ENCODE results near the gene CRELD2.

Gene CRELD2

DNA sequence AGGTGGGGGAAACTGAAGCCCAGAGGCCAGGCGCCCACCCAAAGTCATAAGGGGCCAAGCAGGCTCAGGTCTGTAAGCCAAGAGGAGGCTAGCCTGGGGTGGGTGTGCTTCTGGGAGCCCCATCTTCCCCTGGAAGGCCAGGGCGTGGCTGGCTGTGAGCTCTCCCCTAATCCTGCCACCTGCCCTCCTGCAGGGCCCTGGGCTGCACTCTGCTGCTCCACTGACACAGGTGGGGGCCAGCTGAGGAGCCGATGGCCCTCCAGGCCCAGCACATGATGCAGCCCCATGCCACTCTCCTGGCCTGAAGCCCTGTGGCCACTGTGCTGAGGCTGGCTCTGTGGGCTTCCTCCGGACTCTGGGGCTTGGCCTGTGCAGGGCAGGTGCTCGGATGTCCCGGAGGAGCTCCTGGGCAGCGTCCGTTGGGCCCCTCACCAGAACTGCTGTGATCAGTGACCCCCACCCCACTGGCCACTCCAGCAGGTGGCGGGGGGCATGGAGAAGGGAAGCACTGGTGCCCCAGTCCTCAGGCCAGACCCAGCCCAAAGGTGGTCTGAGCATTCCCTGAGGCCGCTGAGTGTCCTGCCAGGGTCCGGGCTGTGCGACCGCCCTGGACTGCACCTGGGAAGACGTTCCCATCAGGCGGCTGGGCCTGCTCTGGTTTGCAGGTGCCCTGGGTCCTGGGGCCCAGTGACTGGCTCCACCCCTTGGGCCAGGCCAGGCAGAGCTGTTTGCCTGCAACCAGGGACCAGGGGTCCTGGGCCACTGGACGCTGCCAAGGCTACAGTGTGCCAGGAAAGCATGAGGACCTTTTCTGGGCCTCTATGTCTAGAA is 50.6 kb downstream of the CRELD2 start:
- DNase-seq (ENCODE audit: low read depth): no peak

DNA sequence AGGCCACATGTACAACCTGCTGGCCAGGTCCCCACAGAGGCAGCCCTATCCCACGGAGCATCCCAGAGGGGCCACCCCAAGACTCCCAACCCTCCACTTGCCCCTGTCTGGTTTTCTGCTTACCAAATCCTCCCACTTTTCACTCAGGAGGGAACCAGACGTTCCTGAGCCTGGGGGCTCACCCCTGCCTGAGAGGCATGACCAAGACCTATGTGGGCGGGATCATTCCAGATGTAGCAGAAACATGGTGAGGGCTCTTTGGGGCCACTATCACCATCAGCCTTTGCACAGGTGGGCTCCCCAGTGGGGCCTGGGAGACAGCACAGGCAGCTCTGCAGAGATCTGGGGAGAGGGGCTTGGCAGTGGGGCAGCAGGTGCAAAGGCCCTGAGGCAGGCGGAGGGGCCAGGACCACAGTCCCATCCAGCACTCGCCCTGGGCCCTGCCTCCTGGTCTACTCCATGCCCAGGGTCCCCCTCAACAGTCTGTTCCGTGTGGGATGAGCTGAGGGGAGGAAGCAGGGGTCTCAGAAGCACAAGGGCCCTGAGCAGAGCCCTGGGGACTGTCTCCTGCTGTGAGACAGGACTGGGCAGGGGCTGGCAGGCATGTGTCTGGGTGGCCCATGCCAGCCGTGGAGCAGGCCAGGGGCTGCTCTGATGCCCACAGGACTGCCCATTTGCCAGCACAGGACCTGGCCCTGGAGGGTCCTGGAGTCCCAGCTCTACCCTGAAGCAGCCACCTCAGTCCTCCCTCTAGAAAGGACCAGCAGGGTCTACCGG is 51.5 kb downstream of the CRELD2 start:
- DNase-seq (ENCODE audit: low read depth): no peak

DNA sequence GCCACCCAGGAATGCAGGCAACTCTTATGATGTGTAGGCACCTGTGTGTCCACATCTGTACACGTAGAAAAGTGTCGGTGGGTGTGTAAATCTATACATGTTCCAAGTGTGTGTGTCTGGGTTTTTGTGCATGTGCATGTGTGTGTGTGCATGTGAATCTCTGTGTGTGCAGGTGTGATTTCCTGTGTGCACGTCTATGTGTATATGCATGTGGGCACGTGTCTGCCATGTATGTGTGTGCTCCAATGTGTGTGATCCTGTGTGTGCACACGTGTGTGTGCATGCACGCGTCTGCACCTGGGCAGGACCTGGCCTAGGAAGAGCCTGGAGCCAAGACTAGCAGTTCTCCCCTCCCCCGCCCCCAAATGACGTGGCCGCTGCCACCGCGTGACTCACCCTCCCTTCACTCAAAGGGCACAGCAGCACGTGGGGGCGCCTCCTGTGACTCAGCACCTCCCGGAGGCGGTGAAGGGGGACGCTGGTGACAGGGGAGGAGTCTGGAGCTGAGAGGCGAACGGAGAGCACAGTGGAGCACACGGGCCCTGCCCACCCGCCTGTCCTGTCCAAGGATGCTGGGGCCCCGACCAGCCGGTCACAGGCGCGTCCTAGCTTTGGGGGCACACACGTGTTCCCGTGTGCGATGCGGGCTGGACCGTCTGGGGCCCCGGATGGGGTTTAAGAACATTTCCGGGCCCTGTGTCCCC is 52.2 kb downstream of the CRELD2 start:
- DNase-seq (ENCODE audit: low read depth): peak; percentile 70

DNA sequence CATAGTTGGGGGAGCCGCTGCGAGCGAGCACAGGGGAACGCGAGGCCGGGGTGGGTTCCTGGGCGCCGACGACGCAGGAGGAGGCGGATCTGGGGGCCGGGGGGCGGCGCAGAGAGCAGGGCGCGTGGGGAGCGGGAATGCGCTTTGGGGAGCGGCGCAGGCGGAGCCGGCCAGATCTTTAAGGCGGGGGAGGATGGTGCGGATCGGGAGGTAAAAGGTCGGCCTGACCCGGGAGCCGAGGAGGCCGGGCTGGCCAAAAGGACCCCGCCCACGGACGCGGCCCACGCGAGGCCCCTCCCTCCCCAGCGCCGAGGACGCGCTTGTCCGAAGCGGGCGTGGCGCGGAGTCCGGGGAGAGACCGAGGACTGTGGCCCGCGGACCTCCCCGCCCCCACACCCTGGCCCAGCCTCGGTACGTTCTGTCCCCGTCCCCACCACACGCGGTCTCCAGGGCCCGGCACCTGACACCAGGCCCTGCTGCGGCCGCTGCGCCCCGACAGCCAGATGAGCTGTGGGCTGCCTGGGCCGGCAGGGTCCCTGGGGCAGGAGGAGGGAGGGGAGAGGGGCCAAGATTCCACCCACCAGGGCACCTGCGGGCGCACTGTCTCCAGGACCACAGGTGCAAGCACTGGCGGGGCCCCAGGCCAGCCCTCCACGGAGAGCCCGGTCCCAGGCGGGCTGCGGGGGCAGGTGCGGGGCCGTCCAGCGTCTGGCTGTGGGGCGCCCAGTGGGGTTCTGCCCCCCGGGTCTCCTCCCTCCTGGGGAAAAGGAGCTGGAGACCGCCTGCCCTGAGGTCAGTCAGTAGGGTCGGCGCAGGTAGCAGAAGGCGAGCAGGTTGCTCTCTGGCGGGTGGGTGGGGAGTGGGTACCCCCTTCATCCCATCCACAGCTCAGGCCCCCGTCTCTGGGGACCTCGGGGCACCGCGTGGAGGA is 53.1 kb downstream of the CRELD2 start:
- no peak for DNase-seq (ENCODE audit: low read depth)

DNA sequence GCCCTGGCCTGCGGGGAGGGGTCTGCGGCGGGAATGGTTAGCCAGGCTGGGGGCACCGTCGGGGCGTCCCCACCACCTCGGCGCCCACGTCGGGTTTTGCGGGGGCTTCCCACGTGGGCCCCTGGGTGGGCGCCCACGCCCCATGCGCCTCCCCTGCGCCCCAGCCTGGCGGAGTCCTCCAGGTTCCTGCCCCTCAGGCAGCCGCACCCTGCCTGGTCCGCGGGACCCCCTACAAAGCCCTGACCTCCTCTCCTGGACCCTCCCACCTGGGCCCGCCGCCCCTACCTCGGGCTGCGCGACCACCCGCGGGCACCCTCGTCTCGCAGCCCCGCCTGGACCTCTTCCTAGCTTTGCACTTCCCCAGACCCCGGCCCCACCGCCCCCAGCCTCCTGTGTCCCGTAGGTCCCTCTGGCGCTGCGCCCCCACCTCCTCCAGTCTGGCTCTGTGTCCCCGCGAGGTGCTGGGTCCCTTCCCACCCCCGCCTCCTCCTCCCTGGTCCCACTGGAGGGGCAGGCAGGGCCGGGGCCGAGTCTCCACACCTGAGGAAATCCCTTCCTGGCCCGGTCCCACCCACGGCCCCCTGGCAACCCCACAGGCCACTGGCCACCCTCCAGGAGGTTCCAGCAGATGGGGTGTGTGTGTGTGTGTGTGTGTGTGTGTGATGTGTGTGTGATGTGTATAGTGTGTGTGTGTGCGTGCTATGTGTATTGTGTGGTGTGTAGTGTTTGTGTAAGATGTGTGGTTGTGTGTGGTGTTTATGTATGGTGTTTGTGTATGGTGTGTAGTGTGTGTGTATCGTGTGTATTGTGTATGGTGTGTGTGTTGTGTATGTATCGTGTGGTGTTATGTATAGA is 54.0 kb downstream of the CRELD2 start:
- no peak for DNase-seq (ENCODE audit: low read depth)

DNA sequence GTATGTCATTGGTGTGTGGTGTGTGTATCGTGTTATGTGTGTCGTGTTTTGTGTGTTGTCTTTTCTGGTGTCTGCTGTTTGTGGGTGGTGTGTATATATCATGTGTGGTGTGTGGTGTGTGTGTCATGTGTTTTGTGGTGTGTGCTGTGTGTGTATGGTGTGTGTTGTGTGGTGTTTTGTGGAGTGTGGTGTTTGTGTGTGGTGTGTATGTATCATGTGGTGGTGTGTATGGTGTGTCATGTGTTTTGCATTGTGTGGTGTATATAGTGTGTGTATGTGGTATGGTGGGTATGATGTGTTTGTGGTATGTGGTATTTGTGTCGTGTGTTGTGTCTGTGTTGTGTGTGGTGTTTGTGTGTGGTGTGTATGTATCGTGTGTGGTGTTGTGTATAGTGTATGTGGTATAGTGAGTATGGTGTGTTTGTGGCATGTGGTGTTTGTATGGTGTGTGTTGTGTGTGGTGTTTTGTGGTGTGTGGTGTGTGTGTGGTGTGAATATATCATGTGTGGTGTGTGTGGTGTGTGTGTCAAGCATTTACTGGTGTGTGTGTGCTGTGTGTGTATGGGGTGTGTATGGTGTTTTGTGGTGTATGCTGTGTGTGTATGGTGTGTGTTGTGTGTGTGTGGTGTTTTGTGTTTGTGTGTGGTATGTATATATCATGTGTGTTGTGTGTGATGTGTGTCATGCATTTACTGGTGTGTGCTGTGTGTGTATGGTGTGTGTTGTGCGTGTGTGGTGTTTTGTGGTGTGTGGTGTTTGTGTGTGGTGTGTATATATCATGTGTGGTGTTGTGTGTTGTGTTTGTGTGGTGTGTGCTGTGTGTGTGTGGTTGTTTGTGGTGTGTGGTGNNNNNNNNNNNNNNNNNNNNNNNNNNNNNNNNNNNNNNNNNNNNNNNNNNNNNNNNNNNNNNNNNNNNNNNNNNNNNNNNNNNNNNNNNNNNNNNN is 54.9 kb downstream of the CRELD2 start:
- DNase-seq (ENCODE audit: low read depth): no peak

DNA sequence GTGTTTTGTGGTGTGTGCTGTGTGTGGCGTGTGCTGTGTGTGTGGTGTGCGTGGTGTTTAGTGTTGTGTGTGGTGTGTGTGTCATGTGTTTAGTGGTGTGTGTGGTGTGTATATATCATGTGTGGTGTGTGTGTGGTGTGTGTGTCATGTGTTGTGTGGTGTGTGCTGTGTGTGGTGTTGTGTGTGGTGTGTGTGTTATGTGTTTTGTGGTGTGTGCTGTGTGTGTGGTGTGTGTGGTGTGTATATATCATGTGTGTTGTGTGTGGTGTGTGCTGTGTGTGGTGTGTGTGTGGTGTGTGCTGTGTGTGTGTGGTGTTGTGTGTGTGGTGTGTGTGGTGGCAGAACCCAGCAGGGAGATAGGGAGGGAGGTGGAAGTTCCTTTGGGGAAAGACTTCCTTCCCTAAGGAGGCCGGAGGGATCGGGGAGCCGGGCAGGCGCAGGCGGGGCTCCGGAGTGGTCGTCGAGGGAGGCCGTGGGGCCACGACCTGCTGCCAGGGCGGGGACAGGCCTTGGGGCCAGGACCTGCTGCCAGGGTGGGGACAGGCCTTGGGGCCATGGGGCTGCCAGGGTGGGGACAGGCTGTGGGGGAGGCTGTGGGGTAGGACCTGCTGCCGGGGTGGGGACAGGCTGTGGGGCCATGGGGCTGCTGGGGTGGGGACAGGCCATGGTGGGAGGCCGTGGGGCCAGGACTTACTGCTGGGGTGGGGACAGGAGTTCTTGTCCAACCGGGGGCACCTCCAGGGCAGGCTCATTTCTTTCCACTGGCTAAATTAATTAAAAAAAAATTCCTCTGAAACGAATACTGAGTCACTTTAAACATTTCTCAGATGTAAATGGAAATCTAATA is 57.3 kb downstream of the CRELD2 start:
- no peak for DNase-seq (ENCODE audit: low read depth)

DNA sequence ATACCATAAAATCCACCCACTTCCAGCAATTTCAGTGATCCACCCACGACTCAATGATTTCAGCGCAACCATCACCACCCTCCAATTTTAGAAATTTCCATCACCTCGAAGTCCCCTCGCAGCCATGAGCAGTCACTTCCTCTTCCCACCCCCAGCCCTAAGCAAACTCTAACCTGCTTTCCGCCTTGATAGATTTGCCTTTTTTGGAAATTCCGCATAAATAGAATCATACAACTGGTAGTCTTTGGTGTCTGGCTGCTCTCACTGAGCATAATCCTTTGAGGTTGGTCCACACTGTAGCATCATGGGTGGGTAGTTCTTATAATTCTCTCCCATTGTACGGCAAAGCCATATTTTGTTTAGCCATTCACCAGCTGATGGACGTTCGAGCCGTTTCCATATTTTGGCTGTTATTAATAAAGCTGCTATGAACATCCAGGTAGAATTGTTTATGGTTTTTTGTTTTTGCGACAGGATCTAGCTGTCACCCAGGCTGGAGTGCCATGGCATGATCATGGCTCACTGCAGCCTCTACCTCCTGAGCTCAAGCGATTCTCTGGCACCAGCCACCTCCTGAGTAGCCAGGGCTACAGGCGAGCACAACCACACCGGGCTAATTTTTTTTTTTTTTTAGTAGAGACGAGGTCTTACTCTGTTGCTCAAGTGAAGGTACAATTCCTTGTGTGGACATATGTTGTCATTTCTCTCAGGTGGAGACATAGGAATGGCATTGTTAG is 58.2 kb downstream of the CRELD2 start:
- DNase-seq (ENCODE audit: low read depth): no peak

All from non-pigmented ciliary epithelial cell (primary cell).